Neural cell (in vitro differentiated cells): ENCODE results near the gene KANK4. TPM values are rescaled to one million over a fixed set of nuclear protein-coding genes. Genes with fewer than 3 reads are reported as not detected.

Source experiments
- H2AFZ ChIP-seq: fragments of 200-600, 300-800 bp; sonication (generic), shearing (Covaris generic); 2 replicates; pipeline ENCODE4 v1.6.0; 2014; ENCODE audit warnings: low read depth, mild to moderate bottlenecking, antibody characterized with exemption, low read length, moderate library complexity
- H3F3A ChIP-seq: fragments of 200-600 bp; shearing (Covaris generic); 2 replicates; pipeline ENCODE4 v1.6.1; 2016; ENCODE audit warnings: mild to moderate bottlenecking, moderate library complexity, mixed read lengths, antibody characterized with exemption, low read length; ENCODE audit not compliant: insufficient read depth, poor library complexity, severe bottlenecking
- H3K27ac ChIP-seq: fragments of 200-600, 300-800 bp; sonication (generic), shearing (Covaris generic); 2 replicates; pipeline ENCODE4 v1.5.1; 2014; ENCODE audit warnings: mild to moderate bottlenecking, low read length, moderate library complexity
- H3K27me3 ChIP-seq: fragments of 300-800, 200-600 bp; sonication (generic), shearing (Covaris generic); 2 replicates; pipeline ENCODE4 v1.6.0; 2014; ENCODE audit warnings: mild to moderate bottlenecking, low read depth, low read length, moderate library complexity; ENCODE audit not compliant: insufficient read depth
- H3K36me3 ChIP-seq: fragments of 300-800, 200-600 bp; sonication (generic), shearing (Covaris generic); 2 replicates; pipeline ENCODE4 v1.5.1; 2014; ENCODE audit warnings: mild to moderate bottlenecking, antibody characterized with exemption, low read length, moderate library complexity; ENCODE audit not compliant: insufficient read depth
- H3K4me2 ChIP-seq: fragments of 300-800, 200-600 bp; sonication (generic), shearing (Covaris generic); 2 replicates; pipeline ENCODE4 v1.6.0; 2014; ENCODE audit warnings: mild to moderate bottlenecking, low read length
- H3K4me3 ChIP-seq: fragments of 300-800, 200-600 bp; sonication (generic), shearing (Covaris generic); 2 replicates; pipeline ENCODE4 v1.5.1; 2014; ENCODE audit warnings: mild to moderate bottlenecking, low read length, moderate library complexity
- H3K79me2 ChIP-seq: fragments of 200-600 bp; shearing (Covaris generic); replicated peaks from 2 replicates; pipeline ENCODE4 v1.6.0; 2014; ENCODE audit warnings: mild to moderate bottlenecking, low read length, moderate library complexity; ENCODE audit not compliant: insufficient read depth
- H3K9ac ChIP-seq: fragments of 300-800, 200-600 bp; sonication (generic), shearing (Covaris generic); 2 replicates; pipeline ENCODE4 v1.6.1; 2016; ENCODE audit warnings: mild to moderate bottlenecking, low read length, mixed read lengths
- H3K9me2 ChIP-seq: fragments of 200-600 bp; shearing (Covaris generic); 2 replicates; pipeline ENCODE4 v1.6.1; 2016; ENCODE audit warnings: mild to moderate bottlenecking, low read length, mixed read lengths; ENCODE audit not compliant: insufficient read depth
- H3K9me3 ChIP-seq: fragments of 200-600, 300-800 bp; sonication (generic), shearing (Covaris generic); 2 replicates; pipeline ENCODE4 v1.6.1; 2016; ENCODE audit warnings: mild to moderate bottlenecking, mixed run types, low read length, moderate library complexity, mixed read lengths
- H4K20me1 ChIP-seq: fragments of 200-600 bp; shearing (Covaris generic); 2 replicates; pipeline ENCODE4 v1.6.1; 2016; ENCODE audit warnings: mild to moderate bottlenecking, mixed run types; ENCODE audit not compliant: insufficient read depth
- CTCF ChIP-seq: fragments of 450-650 bp; IDR thresholded peaks from 2 replicates; pipeline ENCODE4 v1.5.1; 2014; ENCODE audit warnings: antibody characterized with exemption, mild to moderate bottlenecking, moderate library complexity; ENCODE audit not compliant: poor library complexity, severe bottlenecking
- EP300 ChIP-seq: fragments of 450-650 bp; conservative IDR thresholded peaks from 2 replicates; pipeline ENCODE4 v1.6.1; 2014; ENCODE audit warnings: antibody characterized with exemption, mild to moderate bottlenecking, moderate library complexity; ENCODE audit not compliant: poor library complexity, severe bottlenecking
- EZH2 ChIP-seq: fragments of 200-600, 300-800 bp; shearing (Covaris generic), sonication (generic); IDR thresholded peaks from 2 replicates; pipeline ENCODE4 v1.6.1; 2014; ENCODE audit warnings: antibody characterized with exemption, low read length, borderline replicate concordance, mild to moderate bottlenecking; ENCODE audit not compliant: insufficient read depth, poor library complexity, severe bottlenecking
- MXI1 ChIP-seq: fragments of 450-650 bp; conservative IDR thresholded peaks from 2 replicates; pipeline ENCODE4 v1.6.1; 2014; ENCODE audit warnings: antibody characterized with exemption, mild to moderate bottlenecking; ENCODE audit not compliant: poor library complexity, severe bottlenecking
- POLR2AphosphoS5 ChIP-seq: IDR thresholded peaks from 2 replicates; pipeline ENCODE4 v1.6.1; 2012
- RAD21 ChIP-seq: fragments of 450-650 bp; conservative IDR thresholded peaks from 2 replicates; pipeline ENCODE4 v1.6.1; 2014; ENCODE audit warnings: antibody characterized with exemption, mild to moderate bottlenecking, moderate library complexity
- REST ChIP-seq: IDR thresholded peaks from 2 replicates; pipeline ENCODE4 v1.6.1; 2012; ENCODE audit warnings: borderline replicate concordance
- SMC3 ChIP-seq: fragments of 450-650 bp; conservative IDR thresholded peaks from 2 replicates; pipeline ENCODE4 v1.6.1; 2014; ENCODE audit warnings: antibody characterized with exemption, mild to moderate bottlenecking, moderate library complexity; ENCODE audit not compliant: poor library complexity
- TAF1 ChIP-seq: IDR thresholded peaks from 2 replicates; pipeline ENCODE4 v1.6.1; 2012; ENCODE audit warnings: low read depth
- polyA plus RNA-seq: library from polyadenylated mRNA; depleted of rRNA; stranded (reverse); fragments of >200 nt; gene quantifications from 2 replicates; pipeline ENCODE4 v1.2.3, GENCODE V29; 2014

Gene KANK4
- polyA plus RNA-seq, 1 donor from 2014 or later, result 0.25 TPM

- no peaks in the 10 kb centered on the region for H3F3A ChIP-seq
- H3K36me3 ChIP-seq, result no peaks in the 10 kb centered on the region
- H3K27ac ChIP-seq, result no peak overlapping the region
- H3K9me2 ChIP-seq, result no peaks in the 10 kb centered on the region
- no peak overlapping the region for H2AFZ ChIP-seq
- H3K9me3 ChIP-seq, result no peaks in the 10 kb centered on the region
- H3K4me3 ChIP-seq, result no peak overlapping the region
- no peak overlapping the region for H3K4me2 ChIP-seq
- H3K27me3 ChIP-seq, result no peaks in the 10 kb centered on the region
- H4K20me1 ChIP-seq, result no peaks in the 10 kb centered on the region
- no peaks in the 10 kb centered on the region for H3K79me2 ChIP-seq
- no peak overlapping the region for H3K9ac ChIP-seq
- TF ChIP-seq EZH2 (no peak), POLR2AphosphoS5 (no peak), RAD21 (no peak), MXI1 (no peak), EP300 (no peak), SMC3 (no peak), REST (no peak), TAF1 (no peak), CTCF (no peak)
These were observed 69.0 kb downstream of the KANK4 start for GRCh38 chr1:62250126-62250726.

- Histone ChIP-seq H3K36me3 (no peaks in the 10 kb centered on the region), H3K27me3 (no peaks in the 10 kb centered on the region), H4K20me1 (no peaks in the 10 kb centered on the region), H3K27ac (peak overlapping the region; percentile 10), H3F3A (no peaks in the 10 kb centered on the region), H3K9ac (peak overlapping the region; percentile 5), H3K4me3 (peak overlapping the region; percentile 26), H3K4me2 (no peak overlapping the region), H2AFZ (no peak overlapping the region), H3K9me2 (no peaks in the 10 kb centered on the region), H3K79me2 (no peaks in the 10 kb centered on the region), H3K9me3 (no peaks in the 10 kb centered on the region)
- TF ChIP-seq SMC3 (no peak), MXI1 (peak; percentile 13), POLR2AphosphoS5 (peak; percentile 58), RAD21 (no peak), EP300 (peak; percentile 42)
These were observed 71.7 kb downstream of the KANK4 start for GRCh38 chr1:62247391-62248168.
